Body of pancreas (tissue), 4 donors: ENCODE measurements around the gene ARHGEF19. TPM values are rescaled to one million over a fixed set of nuclear protein-coding genes. Genes with fewer than 3 reads are reported as not detected.
"Not testable (repeated sequence)": the region's sequence is repeated elsewhere in the genome, so short reads cannot be mapped to it uniquely, and the experiment has no call there.

Source experiments
- ATAC-seq: fragments of 150-250 bp; one replicate; pipeline ENCODE4 v1.9.1; 2016
- DNase-seq, 4 donors: peaks; one replicate each; pipeline ENCODE4 v3.0.0-alpha.2; 2019
- H3K27ac ChIP-seq, 4 donors: fragments of 200-600 bp; sonication (generic); 1 replicate in 3 of 4; 2 replicates in 1 of 4; pipeline versions ENCODE4 v1.5.1 to v1.6.1; 2016 to 2019; ENCODE audit warnings: mild to moderate bottlenecking in 1 of 4, mixed read lengths in 1 of 4, moderate library complexity in 1 of 4
- H3K27me3 ChIP-seq, 2 donors: fragments of 200-600 bp; sonication (generic); one replicate each; pipeline ENCODE4 v1.6.0; 2016; ENCODE audit warnings: mild to moderate bottlenecking in 1 of 2
- H3K36me3 ChIP-seq, 2 donors: fragments of 200-600 bp; sonication (generic); replicated peaks in 1 of 2; 2 replicates each; pipeline ENCODE4 v1.5.1; 2016; ENCODE audit warnings: low read depth in 2 of 2; ENCODE audit not compliant: insufficient read depth in 1 of 2
- H3K4me1 ChIP-seq: fragments of 200-600 bp; sonication (generic); one replicate; pipeline ENCODE4 v1.6.0; 2016
- H3K4me3 ChIP-seq, 2 donors: fragments of 200-600 bp; sonication (generic); 1 replicate in 1 of 2; 2 replicates in 1 of 2; pipeline ENCODE4 v1.5.1; 2016 to 2019
- H3K9me3 ChIP-seq, 3 donors: fragments of 200-600 bp; sonication (generic); 1 replicate in 2 of 3; 2 replicates in 1 of 3; pipeline ENCODE4 v1.5.1; 2016
- POLR2A ChIP-seq, 3 donors: fragments of 450-650 bp; IDR thresholded peaks; one replicate each; pipeline ENCODE4 v1.6.1; 2016; ENCODE audit warnings: antibody characterized with exemption in 3 of 3, mild to moderate bottlenecking in 2 of 3
- WGBS, 2 donors: methylation state at CpG; one replicate each; pipeline ENCODE4 v1.1.5; 2017; 5-methylcytosine and 5-hydroxymethylcytosine counted together
- intact Hi-C: fragments of 100-400 bp; cut with DNase I; formaldehyde crosslinking; loops from one replicate; pipeline ENCODE4 v1.15.1; 2023
- total RNA-seq, 2 donors: library from RNA; depleted of rRNA; stranded (reverse); fragments of >200 nt; gene quantifications; one replicate each; pipeline ENCODE4 v1.1.0, GENCODE V29; 2016
- TF ChIP-seq, protein P1 (sequence below), 7 experiments: fragments of 450-650 bp in 4 of 7; fragments of 200-600 bp in 3 of 7; sonication (generic) in 3 of 7; IDR thresholded peaks; one replicate each; pipeline ENCODE4 v1.5.1; 2016 to 2019; ENCODE audit warnings: antibody characterized with exemption in 7 of 7

The ARHGEF19 gene
- total RNA-seq, 2 donors from 2014 or later: 15.3 to 31.3 TPM

DNA sequence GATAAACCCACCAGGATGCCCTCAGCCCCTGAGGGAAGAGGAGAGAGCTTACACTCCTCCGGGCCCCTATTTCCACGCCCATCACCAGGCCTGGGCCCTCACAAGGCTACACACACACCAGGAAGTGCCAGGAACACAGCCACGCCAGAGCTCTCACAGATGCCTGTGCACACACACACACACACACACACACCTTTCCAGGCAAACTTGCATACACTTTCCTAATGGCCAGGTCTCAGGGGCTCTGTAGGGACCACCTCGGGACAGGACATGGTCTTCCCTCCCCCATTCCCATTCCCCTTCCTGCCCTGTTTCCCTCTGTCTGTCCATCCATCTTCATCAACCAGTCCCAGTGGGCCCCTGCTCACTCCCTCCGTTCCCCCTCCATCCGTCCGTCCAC lies 46.9 kb downstream of the ARHGEF19 start:
- peaks cover 24% of the 10 kb centered on the region for H3K4me1 ChIP-seq
- no peaks in the 10 kb centered on the region for H3K27me3 ChIP-seq
- intact Hi-C loops: no loop called here
- H3K27ac ChIP-seq: peak overlapping the region; percentile 34 to 73 (median 68)
- no peak for ATAC-seq
- WGBS, 2 donors: 69 to 75% methylated on average over 7 of the region's 7 CpGs
- no peaks in the 10 kb centered on the region for H3K36me3 ChIP-seq
- H3K4me3 ChIP-seq: no peak overlapping the region
- no peak for DNase-seq
- TF ChIP-seq, protein P1, sequence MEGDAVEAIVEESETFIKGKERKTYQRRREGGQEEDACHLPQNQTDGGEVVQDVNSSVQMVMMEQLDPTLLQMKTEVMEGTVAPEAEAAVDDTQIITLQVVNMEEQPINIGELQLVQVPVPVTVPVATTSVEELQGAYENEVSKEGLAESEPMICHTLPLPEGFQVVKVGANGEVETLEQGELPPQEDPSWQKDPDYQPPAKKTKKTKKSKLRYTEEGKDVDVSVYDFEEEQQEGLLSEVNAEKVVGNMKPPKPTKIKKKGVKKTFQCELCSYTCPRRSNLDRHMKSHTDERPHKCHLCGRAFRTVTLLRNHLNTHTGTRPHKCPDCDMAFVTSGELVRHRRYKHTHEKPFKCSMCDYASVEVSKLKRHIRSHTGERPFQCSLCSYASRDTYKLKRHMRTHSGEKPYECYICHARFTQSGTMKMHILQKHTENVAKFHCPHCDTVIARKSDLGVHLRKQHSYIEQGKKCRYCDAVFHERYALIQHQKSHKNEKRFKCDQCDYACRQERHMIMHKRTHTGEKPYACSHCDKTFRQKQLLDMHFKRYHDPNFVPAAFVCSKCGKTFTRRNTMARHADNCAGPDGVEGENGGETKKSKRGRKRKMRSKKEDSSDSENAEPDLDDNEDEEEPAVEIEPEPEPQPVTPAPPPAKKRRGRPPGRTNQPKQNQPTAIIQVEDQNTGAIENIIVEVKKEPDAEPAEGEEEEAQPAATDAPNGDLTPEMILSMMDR (IDR thresholded peaks at IDR 0.05): no peak
- TF ChIP-seq POLR2A (IDR thresholded peaks at IDR 0.05): no peak
- no peaks in the 10 kb centered on the region for H3K9me3 ChIP-seq

DNA sequence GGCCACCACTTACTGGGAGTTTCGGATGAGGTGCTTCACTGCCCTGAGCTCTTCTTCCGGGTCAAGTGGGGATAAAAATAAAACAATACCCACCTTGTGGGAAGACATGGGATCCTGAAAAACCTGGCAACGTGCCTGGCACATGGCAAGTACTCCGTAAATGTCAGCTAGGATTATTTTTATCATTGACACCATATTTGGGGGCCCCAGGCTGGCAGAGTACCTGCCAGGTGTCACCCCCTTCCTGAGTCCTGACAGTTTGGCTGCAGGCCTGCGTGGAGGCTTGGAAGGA lies 47.4 kb downstream of the ARHGEF19 start:
- H3K27ac ChIP-seq: peak overlapping the region; percentile 34 to 73 (median 68)
- no peaks in the 10 kb centered on the region for H3K36me3 ChIP-seq
- H3K27me3 ChIP-seq: no peaks in the 10 kb centered on the region
- no peak for TF ChIP-seq POLR2A (IDR thresholded peaks at IDR 0.05)
- TF ChIP-seq, protein P1 (IDR thresholded peaks at IDR 0.05): no peak
- WGBS, 2 donors: 44 to 47% methylated on average over 5 of the region's 5 CpGs
- H3K4me1 ChIP-seq: peaks cover 24% of the 10 kb centered on the region
- ATAC-seq: peak; percentile 21
- no peak overlapping the region for H3K4me3 ChIP-seq
- intact Hi-C loops: no loop called here
- DNase-seq: peak in 2 of 4 donors; percentile 43 to 49
- no peaks in the 10 kb centered on the region for H3K9me3 ChIP-seq

DNA sequence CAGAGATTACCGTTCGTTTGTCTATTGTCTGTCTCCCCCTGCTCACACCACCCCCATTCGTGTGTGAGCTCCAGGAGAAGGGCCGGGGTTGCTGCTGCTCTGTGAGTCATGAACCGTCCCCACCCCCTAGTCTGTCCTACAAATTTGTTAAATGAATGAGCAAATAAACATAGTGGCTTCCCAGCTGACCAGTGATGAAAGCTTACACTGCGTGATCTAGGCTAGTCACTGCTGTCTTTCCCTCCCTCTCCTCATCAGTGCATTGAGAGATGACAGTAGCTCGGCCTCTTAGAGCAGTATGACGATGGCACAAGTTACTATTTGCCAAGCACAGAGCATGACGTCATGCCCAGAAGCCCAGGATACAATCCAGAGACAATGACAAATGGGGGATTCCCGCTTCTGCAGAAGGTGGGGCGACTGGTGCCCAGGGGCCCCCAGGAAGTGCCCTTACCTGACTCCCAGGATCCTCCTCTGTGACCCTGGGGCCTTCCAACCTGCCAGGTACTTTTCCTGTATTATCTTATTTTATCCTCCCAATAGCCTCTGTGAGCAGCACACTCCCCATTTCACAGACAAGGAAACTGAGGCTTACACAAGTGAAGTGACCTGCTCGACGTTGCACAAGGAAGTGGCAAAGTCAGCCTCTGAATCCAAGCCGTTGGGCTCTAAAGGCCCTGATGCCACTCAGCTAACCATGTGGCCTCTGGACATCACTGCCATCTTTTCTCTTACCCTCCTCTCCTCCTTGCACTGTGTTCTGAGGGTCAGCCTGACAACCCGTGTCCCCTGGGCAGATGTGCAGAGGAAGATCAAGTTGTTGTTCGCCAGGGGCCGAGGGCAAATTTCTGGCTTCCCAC lies 48.0 kb downstream of the ARHGEF19 start:
- Histone ChIP-seq H3K27me3 (no peaks in the 10 kb centered on the region), H3K36me3 (no peaks in the 10 kb centered on the region), H3K4me3 (no peak overlapping the region), H3K4me1 (peaks cover 24% of the 10 kb centered on the region), H3K27ac (peak overlapping the region in 3 of 4 donors; percentile 65 to 73 (median 70)), H3K9me3 (no peaks in the 10 kb centered on the region)
- WGBS, 2 donors: 46 to 50% methylated on average over 14 to 17 of the region's 17 CpGs
- intact Hi-C loops: no loop called here
- DNase-seq (peak in 2 of 4 donors; percentile 43 to 61), ATAC-seq (peak; percentile 58)
- TF ChIP-seq, protein P1 (IDR thresholded peaks at IDR 0.05): no peak
- TF ChIP-seq POLR2A (IDR thresholded peaks at IDR 0.05): no peak

DNA sequence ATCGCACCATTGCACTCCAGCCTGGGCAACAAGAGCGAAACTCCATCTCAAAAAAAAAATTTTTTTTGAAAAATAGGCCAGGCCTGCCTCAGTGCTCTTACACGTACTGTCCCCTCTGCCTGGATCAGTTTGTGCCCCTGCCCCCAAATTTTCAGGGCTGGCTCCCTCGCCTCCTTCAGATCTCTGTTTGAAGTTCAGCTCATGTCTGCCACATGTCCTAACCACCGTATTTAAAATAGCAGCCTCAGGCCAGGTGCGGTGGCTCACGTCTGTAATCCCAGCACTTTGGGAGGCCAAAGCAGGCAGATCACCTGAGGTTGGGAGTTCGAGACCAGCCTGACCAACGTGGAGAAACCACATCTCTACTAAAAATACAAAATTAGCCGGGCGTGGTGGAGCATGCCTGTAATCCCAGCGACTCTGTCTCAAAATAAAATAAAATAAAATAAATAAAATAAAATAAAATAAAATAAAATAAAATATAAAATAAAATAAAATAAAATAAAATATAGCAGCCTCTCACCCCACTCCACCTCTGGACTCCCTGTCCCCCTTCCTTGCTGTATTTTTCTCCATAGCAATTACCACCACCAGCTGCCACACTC lies 48.7 kb downstream of the ARHGEF19 start:
- DNase-seq, ATAC-seq, H3K27me3 ChIP-seq, intact Hi-C loops, H3K4me3 ChIP-seq, H3K9me3 ChIP-seq, H3K36me3 ChIP-seq: not testable (repeated sequence)
- Histone ChIP-seq H3K27ac (peak overlapping the region in 3 of 4 donors; percentile 65 to 73 (median 70)), H3K4me1 (peaks cover 24% of the 10 kb centered on the region)
- WGBS, 2 donors: 83 to 86% methylated on average over 12 of the region's 12 CpGs

DNA sequence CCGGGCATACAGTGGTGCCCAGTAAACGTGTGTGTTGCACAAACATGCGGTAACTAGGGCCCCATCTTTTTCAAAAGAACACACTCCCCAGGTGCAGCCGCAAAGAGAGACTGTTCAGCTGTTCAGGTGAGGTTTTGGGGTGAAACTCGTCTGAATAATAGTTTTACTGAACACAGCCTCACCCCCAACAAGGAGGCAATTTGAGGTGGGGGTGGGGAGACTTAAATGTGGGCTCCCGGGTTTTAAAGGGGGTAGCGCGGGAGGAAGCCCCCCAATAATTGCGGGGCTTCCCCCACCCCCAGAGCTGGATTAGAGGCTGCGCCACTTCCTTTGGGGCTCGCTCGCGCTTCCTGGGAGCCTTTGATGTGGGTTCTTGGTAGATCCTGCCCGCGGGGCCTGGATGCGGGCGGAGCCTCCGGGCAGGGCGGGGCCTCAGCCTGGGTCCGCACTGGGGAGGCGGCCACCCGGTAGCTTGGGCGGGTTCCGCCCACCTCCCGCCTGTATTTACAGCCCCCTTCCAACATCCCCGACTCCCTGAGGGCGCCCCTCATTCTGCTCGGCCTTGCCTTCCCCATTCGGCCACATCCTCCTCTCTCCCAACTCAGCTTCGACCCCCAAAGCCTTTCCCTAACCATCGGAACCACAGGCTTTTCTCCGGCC lies 50.2 kb downstream of the ARHGEF19 start:
- Histone ChIP-seq H3K27ac (no peak overlapping the region), H3K36me3 (no peaks in the 10 kb centered on the region), H3K9me3 (no peaks in the 10 kb centered on the region), H3K4me3 (no peak overlapping the region), H3K4me1 (peaks cover 16% of the 10 kb centered on the region), H3K27me3 (no peaks in the 10 kb centered on the region)
- TF ChIP-seq POLR2A (IDR thresholded peaks at IDR 0.05): no peak
- TF ChIP-seq, protein P1 (IDR thresholded peaks at IDR 0.05): no peak
- intact Hi-C loops: no loop called here
- 54 to 67% methylated on average over 24 to 30 of the region's 32 CpGs for WGBS, 2 donors
- DNase-seq: no peak
- ATAC-seq: no peak
